NB4 (cell line): ENCODE measurements around the gene GRID1.

Experiments used
- CTCF ChIP-seq: IDR thresholded peaks from one replicate; pipeline ENCODE4 v1.5.1; 2012; ENCODE audit warnings: low read depth, low read length
- POLR2A ChIP-seq: IDR thresholded peaks from 2 replicates; pipeline ENCODE4 v1.6.1; 2011; ENCODE audit warnings: mild to moderate bottlenecking; ENCODE audit not compliant: insufficient read length; ENCODE audit errors: extremely low read depth

GRCh38 chr10:85651497-85651882, 715.1 kb downstream of the GRID1 start:
- TF ChIP-seq CTCF (no peak), POLR2A (no peak)
